GM12874 (cell line): ENCODE data around the gene FBLN7.

Experiments used
- TF ChIP-seq, protein P1 (sequence below): IDR thresholded peaks from 2 replicates; pipeline ENCODE4 v1.5.1; 2011; ENCODE audit warnings: low read depth, mild to moderate bottlenecking, control low read depth, low read length, moderate library complexity; ENCODE audit not compliant: insufficient read depth

FBLN7 gene

DNA sequence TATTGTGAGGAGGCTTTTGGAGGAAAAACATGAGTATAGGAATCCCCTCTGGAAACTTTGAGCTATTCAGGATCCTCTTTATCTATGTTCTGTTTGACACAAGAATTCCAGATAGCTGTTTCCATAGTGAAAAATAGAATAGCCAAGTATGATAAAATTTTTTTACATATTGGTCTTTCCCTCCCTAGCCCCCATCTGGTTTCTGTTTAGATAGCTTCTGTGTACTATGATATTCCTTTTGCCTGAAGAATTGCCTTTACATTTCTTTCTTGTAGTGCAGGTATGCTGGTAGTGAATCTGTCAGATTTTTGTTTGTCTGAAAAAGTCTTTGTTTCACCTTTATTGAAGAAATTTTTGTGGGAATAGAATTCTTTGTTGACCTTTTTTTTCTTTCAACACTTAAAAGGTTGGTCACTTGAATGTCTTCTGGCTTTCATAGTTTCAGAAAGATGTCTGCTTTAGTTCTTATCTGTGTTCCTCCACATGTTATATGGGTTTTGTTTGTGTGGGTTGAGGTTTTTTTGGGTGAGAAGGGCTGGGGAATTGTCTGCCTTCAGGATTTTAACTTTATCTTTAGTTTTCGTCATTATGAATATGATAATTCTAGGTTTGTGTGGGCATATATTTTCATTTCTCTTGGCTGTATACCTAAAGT lies 29.9 kb upstream of the FBLN7 start:
- TF ChIP-seq, protein P1, sequence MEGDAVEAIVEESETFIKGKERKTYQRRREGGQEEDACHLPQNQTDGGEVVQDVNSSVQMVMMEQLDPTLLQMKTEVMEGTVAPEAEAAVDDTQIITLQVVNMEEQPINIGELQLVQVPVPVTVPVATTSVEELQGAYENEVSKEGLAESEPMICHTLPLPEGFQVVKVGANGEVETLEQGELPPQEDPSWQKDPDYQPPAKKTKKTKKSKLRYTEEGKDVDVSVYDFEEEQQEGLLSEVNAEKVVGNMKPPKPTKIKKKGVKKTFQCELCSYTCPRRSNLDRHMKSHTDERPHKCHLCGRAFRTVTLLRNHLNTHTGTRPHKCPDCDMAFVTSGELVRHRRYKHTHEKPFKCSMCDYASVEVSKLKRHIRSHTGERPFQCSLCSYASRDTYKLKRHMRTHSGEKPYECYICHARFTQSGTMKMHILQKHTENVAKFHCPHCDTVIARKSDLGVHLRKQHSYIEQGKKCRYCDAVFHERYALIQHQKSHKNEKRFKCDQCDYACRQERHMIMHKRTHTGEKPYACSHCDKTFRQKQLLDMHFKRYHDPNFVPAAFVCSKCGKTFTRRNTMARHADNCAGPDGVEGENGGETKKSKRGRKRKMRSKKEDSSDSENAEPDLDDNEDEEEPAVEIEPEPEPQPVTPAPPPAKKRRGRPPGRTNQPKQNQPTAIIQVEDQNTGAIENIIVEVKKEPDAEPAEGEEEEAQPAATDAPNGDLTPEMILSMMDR = no peak

DNA sequence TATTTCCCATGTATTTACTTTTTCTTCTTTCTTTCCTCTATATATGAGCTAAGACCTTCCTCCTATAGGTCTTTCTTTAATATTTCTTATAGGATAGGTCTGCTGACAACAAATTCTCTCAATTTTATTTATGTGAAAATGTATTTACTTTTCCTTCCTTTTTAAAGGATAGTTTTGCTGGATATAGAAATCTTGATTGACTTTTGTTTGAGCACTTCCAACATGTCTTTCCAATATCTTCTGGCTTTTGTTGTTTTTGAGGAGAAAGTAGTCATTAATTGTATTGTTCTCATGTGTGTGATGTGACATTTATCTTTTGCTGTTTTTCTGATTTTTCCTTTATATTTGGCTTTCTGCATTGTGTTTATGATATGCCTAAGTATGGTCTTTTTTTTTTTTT lies 28.9 kb upstream of the FBLN7 start:
- TF ChIP-seq, protein P1 = no peak

DNA sequence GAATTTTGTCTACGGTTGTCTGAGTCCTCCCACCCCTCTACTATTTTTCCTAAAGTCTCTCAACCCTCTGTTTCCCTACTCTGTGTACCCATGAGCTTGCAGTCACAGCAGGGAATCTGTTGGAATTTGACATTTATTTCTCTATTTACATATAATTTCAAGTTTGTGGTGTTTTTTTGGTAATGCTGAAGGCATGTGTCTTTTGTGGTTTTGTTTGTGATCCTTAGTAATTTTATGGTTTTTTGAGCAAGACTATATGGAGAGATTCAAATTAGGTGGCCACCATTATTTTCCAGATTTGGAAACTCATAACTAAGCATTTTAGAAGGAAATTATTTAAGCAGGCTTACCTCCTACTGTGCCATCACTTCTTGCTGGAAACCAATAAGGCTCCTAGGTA lies 27.2 kb upstream of the FBLN7 start:
- TF ChIP-seq, protein P1 = no peak

DNA sequence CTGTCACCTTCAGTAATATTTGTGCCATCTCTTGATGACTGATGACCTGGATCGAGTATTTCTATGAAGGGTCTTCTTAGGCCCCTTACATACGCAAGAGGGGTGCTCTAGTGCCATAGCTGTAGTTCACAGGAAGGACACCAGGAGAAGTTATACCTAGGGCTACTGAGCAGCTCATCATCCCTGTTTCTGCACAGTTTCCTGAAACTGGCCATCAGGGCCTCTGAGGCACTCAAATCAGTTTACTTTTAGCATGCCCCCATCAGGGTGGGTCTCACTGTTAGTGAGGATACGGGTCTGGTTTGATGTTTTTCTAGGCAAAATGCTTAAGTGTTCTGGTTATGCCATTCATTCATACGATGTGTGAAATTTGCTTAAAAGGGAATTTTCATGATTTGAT lies 20.0 kb upstream of the FBLN7 start:
- TF ChIP-seq, protein P1 = no peak

DNA sequence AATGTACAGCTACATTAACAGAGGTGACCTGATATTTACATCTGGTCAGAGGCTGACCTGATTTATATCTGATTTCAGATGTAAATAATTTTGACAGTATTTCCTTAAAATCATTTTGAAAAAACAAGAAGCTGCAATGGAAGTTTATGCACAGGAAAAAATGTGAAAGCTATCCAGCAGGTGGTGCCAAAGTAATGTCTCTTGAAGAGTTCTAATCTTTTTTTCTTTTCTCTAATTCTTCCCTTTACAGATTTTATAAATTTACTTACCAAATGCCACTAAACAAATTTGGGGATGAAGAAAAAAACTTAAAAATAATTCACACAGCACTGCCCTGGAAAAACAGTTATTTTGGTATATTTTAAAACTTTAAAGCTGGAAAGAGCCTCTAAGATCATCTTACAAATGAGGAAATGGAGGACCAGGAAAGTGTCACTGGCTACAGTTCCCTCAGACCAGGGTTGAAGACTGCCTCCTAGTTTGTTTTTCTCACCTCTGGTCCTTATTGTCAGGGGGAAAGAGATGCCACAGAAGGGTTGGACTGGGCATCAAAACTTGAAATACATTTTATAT lies 16.4 kb upstream of the FBLN7 start:
- TF ChIP-seq, protein P1 = no peak

DNA sequence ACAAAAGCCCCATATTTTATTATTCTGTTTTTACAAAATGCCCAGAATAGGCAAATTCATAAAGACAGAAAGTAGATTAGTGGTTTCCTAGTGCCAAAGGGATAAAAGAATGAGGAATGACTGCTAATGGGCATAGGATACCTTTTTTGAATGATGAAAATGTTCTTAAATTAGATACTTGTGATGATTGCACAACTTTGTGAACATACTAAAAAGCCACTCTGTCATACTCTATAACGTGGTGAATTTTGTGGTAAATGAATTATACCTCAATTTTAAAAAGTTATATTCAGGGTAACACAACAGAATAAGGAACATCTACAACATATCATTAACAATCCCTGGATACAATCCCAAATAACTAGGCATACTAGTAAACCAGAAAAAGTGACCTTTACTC lies 9.1 kb upstream of the FBLN7 start:
- TF ChIP-seq, protein P1 = no peak

DNA sequence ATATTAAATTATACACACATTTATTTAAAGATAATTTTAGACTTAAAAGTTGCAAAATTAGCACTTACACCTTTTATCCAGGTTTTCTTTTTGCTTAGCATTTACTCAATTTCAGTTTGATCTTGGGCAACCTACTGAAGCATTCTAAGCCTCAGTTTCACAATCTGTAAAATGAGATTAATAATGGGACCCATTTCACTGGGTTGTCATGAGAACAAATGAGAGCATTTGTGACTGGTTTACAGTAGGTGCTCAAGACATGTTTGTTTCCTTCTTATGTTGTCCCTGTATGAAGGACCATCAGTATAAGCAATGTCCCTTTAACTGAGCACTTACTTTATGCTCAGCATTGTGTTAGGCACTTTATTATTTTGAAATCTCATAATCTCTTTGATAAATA lies 4.8 kb upstream of the FBLN7 start:
- TF ChIP-seq, protein P1 = no peak

DNA sequence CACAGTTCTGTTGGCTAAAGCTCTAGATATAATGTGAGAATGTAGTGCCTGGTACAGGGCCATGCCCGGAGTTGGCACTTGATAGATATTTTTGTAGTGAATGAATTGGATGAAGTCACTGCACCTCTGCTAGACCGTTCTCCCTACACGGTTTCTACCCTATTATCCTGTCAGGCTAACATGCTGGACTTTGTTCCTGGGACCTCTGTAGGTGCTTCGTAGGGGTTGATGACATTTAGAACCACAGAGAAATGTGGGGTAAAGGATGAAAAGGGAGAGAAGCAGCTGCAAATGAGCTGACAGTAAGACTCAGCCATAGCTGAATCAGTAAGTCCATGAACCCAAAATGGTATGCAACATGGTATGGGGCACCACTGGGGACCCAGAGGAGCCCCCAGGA lies 4.1 kb upstream of the FBLN7 start:
- TF ChIP-seq, protein P1 = no peak
